ENCODE data around the gene PTGER1.
A peak's percentile ranks its signal among the peaks of the same experiment; 100 is the strongest.
"Not testable (repeated sequence)": the region's sequence is repeated elsewhere in the genome, so short reads cannot be mapped to it uniquely, and the experiment has no call there.

The PTGER1 gene, protein sequence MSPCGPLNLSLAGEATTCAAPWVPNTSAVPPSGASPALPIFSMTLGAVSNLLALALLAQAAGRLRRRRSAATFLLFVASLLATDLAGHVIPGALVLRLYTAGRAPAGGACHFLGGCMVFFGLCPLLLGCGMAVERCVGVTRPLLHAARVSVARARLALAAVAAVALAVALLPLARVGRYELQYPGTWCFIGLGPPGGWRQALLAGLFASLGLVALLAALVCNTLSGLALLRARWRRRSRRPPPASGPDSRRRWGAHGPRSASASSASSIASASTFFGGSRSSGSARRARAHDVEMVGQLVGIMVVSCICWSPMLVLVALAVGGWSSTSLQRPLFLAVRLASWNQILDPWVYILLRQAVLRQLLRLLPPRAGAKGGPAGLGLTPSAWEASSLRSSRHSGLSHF

DNA sequence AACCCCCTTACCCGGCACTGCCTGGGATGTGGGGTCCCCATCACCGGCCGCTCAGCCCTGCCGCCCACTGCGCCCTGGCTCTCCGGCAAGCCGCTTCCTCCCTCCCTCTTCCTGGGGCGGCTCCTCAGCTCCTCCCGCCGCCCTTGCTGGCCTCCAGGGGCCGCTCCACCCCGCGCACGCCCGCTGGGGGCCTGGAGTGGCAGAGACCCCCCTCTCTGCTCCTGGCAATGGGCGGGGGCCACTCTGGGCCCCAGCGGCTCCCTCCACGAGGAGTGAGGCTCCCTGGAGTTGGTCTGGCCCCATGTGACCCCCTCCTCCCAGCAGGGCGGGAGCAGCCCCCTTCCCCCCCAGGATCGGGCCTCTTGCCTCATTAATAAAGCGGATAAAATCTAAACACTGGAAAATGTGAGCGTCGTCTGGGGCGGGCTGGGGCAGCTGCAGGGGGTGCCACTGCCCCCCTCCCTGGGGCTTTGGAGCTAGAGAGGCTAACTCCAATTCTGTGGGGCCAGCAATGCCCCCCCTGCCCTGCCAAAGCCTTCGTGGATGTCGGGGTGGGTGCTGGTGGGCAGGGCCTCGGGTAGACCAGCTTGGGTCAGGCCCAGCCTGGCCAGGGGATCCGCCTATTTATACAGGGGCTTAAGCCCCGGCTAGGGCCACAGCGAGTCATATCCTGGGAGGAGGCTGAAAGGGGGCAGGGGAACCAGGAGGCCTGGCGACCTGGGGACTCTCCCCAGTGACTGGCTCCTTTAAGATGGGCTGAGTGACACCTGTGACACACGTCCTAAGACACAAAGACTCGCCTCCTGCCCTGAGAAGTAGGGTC, at the start of gene PTGER1:
PTGER1 (minus strand) TSS at position 104 of the 823 bp plus-strand sequence. CDS start 1,034 bp downstream, outside the sequence.
- peak in 1 of 6 experiments; percentile 23 for DNase-seq

DNA sequence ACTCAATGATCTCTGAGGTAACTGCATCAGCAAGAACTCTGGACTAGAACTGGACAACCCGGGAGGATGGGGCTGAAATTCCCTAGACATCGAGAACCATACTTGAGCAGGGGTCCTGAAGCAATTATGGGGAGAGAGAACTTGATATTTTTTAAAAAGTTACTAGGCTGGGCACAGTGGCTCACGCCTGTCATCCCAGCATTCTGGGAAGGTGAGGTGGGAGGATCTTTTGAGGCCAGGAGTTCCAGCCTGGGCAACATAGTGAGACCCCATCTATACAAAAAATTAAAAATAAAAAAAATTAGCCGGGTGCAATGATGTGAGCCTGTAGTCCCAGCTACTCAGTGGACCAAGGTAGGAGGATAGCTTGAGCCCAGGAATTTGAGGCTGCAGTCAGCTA, 45.4 kb upstream of the PTGER1 start:
- no peak for DNase-seq

DNA sequence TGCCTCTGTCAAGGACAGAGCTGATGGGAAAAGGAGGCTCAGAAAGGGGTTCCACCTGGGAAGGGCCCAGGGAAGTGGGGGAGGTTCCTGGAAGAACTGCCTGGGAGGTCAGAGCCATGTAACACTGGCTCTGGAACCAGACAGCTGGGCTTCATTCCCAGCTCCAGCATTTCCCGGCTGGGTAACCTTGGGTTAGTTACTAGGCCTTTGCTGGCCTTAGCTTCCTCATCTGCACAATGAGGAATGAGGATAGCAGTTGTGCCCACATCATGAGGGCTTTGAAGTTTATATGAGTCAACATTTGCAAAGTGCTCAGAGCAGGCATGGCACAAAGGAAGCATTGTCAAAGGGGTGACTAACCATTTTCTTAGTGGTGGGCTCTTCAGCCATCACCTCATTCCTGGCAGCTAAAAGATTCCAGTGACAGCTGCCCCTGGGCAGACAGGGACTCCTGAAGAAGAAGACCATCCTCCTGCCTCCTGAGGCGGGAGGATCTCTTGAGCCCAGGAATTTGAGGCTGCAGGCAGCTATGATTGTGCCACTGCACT, 44.8 kb upstream of the PTGER1 start:
- DNase-seq, result no peak

DNA sequence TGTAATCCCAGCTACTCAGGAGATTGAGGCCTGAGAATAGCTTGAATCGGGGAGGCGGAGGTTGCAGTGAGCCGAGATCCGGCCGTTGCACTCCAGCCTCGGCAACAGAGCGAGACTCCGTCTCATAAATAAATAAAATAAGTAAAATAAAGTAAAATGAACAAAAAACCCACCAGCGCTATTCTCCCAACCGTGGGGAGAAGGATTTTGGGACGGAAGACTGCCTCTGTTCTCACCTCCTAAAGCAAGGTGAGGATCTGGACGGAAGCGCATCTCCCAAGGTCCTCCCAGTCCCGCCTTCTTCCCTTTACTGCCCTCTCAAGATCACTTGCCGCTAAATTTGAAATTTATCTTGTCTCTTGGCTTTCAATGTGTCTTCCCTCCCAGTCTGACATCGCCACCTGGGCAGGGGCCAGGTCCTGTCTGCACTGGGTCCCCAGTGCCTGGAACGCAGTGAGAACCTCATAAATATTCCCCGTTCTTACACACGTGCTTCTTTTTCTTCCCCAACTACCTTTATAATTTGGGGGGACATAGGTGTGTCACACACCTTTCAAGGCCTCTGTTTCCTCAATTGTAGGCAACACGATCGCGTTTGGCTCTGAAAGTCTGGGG, 44.2 kb upstream of the PTGER1 start:
- DNase-seq, result no peak

DNA sequence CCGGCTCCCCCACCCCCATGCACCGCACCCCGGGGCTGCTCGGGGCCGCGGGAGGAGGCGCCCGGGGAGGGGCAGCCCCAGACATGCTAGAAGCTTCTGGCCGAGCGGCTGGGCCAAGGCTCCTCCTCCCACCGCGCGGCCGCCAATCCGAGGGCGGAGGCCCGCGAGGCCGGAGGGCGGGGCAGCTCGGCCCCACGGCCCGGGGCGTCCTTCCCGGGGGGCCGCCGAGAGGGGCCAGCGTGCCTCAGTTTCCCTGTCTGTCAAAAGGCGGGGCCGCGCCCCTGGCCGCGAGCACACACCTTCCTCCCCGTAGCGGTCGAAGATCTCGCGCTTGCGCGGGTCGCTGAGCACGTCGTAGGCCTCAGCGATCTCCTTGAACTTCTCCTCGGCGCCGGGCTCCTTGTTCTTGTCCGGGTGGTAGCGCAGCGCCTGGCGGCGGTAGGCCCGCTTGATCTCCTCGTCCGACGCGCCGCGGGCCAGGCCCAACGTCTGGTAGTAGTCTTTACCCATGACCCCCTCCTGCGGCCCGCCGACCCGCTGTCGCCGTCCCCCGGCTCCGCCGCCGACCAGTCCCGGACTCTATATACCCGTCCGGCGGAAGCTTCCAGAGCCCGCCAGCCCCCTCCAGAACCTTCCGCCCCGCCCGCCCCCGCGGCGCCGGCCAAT, 42.8 kb upstream of the PTGER1 start, which contains the start of gene DNAJB1:
DNAJB1 (minus strand) TSS at position 558 of the 666 bp plus-strand sequence; CDS start at position 510, 48 bp downstream.
- DNase-seq, result peak in 5 of 6 experiments; percentile 57 to 78 (median 70)

DNA sequence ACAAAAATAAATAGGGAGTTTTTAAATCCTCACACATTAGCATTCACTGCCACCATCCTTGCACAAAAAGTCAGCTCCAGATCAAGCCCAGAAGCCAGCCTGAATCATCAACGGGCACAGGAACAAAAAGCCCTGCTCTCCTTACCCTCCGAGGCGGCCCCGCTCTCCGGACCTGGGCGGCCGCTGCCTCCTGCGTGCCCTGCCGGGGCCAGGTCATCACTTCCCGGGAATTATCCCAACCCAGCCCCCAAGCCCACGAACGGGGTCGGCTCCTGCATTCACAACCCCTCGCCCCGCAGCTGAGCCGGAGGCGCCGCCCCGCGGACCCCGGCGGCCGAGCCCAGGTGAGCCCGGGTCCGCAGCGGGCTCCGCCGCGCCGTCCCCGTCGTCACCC, 42.3 kb upstream of the PTGER1 start:
- no peak for DNase-seq

DNA sequence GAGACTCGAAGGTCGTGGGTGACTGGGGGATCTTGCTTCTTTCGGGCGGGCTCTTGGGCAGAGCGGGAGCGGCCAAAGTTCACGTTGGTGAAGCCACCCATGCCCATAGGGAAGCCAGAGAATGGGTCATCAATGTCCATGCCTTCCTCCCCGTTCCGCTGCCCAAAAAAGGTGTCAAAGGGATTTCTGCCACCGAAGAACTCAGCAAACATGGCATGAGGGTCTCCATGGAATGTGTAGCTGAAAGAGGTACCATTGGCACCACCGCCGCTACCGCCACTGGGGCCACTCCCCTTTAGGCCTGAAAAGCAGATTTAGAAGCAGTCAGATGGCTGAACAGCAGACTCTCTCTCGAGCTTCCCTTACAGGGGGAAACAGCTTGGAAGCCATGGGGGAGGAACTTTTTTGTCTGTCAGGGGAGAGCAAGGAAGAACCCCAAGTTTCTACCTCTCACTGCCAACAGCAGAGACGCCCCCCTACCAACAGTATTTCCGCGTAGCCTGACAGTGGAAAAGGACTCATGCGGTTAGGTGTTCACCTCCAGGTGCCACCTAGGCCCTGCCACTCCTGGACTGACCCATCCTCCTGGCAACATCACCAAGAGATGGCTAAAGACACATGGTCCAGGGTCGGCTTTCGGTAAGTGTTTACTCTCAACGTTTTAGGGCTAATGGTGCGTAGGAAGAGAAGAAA, 41.7 kb upstream of the PTGER1 start:
- peak in 3 of 6 experiments; percentile 11 to 53 (median 42) for DNase-seq

DNA sequence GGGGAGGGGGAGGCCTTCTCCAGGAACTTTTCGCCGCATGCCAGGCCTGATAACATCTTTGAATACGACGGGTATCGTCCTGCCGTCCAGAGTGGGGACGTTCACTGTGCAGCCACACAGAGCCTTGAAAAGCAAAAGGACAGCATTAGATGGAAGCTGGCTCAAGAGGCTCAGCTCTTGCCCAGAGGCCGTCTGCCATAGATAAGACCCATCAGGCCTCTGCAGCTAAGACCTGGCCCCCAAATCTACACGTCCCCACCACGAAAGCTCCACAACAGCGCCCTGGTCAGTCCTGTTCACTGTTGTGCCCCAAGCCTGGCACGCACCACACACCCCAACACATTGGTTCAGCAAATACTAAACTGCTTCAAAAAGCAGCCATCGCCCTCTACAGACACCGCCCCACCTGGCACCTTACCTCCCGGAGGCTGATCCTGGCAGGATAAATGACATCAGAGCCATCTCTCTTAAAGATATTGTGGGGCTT, 40.9 kb upstream of the PTGER1 start:
- peak in 1 of 6 experiments; percentile 21 for DNase-seq

DNA sequence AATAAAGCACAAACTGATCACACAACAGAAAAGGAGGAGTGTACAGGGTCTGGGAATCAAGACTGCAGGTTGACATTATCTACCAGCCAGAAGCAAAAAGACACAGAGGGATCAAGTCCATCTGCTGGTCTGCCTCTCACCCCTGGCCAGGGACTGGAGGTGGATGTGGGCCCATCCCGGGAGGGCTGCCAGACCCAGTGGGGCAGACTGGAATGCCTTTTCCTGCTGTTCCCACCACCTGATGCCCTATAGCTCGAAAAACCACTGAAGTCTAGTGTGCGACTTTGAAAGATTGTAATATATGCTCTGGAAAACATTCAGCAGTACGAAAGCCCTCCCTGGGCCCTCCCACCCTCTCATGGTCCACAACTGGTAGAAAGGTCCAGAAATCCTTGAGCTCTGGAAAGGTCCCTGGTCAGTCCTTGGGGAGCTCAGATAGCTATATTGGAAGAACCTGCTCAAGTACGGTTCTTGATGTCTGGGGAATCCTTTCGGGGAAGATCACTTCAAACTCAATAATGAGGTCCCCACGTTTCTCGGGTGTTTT, 40.4 kb upstream of the PTGER1 start:
- peak in 1 of 6 experiments; percentile 40 for DNase-seq

DNA sequence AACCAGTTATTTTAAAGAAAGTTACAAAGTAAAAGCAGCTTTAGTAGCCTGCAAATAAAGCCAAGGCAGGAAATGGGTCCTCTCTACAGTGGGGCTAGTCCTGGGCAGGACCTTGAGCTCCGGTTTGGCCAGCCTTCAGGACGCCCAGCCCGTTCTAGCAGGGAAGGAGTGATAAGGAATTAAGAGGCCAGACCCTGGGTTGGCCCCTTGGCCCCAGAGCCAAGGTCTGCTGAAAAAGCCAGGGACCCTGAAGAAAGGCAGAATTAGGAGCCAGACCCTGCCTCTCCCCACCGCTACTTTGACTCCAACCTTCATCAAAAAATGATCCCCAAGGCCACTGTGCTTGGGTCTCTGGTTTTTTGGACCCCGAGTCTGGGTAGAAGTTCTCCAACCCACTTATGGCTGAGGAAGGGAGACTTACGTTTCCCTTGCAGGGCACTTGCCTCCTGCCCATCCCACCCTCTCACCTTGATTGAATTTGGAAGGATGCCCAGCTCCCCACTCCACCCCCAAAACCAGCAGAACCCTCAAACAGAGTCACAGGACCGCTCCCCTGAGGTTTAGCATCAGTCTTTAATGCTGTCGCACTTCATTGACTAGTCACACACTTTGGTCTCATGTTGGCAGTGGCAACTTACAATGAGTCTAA, 39.2 kb upstream of the PTGER1 start:
- DNase-seq, result peak in 2 of 6 experiments; percentile 32 to 42

DNA sequence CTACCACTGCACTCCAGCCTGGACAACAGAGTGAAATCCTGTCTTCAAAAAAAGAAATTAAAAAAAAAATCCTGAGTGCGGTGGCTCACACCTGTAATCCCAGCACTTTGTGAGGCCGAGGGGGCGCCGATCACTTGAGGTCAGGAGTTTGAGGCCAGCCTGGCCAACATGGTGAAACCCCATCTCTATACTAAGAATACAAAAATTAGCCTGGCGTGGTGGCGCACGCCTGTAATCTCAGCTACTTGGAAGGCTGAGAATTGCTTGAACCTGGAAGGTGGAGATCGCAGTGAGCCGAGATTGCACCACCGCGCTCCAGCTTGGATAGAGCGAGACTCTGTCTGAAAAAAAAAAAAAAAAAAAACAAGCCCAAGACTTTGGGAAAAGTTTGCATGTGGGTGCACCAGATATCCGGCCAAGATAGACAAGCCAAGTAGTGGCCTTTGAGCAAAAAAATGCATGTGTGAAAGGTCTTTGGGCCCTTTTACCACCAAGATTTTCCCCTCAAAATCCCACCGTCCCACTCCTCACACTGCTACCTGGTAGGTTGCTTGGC, 37.3 kb upstream of the PTGER1 start:
- peak in 2 of 6 experiments; percentile 32 to 39 for DNase-seq

DNA sequence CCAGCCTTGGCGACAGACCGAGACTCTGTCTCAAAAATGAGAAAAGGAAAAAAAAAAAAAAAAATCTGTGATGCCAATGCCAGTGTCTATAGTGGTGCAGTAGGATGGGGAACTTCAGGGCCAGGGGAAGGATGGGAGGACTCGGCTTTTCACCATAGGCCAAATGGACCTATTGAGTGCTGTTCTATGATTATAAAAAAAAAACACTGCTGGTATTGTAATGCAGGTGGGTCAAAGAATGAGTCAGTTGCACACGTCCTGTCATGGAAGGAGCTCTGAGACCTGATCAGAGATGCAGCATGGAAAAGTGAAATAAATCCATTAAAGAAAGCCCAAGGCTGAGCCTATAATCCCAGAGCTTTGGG, 36.1 kb upstream of the PTGER1 start:
- DNase-seq, result no peak

DNA sequence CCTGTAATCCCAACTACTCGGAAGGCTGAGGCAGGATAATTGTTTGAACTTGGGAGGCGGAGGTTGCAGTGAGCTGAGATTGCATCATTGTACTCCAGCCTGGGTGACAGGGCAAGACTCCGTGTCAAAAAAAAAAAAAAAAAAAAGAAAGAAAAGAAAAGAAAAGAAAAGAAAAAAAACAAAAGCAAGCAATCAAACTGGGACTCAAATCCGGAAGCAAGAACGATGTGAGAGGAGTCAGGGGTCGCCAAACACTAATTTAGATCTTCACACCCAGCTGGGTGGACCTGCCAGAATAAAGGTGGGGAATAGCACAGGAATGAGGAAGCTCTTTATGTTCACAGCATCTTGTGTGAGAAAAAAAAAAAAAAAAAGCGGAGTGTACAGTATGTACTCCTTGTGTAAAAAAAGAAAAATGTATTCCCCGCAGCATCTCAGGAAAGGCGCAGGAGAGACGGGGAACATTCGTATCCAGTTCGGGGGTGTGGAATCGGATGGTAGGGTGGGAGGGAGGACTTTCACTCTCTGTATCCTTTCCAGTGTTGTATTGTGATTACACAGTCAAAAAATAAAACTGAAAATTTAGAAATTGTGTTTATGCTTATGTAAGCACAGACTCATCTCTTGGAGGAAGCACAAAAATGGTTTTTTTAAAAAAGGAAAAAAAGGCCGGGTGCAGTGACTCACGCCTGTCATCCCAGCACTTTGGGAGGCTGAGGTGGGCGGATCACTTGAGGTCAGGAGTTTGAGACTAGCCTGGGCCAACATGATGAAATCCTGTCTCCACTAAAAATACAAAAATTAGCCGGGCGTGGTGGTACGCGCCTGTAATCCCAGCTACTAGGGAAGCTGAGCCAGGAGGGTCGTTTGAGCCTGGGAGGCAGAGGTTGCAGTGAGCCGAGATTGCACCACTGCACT, 35.4 kb upstream of the PTGER1 start:
- no peak for DNase-seq

DNA sequence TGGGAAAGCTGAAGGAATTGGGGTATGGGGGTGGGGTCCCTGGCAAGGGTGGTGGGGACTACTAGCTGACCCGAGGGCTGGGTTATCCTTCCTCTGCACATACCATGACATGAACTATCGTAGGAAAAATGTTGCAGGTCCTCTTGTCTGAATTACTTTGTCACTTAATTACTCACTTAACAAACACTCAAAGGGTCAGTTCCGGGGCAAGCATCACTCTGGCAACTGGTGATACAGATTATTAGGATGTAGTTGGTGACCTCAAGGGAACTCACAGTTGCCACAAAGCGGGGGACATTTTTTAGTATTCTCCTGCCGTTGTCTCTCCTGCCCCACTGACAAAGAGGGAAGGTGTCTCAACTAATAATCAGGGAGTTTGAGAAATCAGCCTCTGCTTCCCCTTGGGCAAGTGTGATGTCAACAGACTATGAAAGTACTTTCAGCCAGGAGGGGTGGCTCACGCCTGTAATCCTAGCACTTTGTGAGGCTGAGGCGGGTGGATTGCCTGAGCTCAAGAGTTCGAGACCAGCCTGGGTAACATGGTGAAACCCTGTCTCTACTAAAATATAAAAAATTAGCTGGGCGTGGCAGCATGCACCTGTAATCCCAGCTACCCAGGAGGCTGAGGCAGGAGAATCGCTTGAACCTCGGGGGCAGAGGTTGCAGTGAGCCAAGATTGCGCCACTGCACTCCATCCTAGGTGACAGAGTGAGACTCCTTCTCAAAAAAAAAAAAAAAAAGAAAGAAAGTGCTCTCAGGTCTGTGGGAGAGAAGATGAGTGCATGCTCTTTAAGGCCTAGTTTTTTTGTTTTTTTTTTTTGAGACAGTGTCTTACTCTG, 32.8 kb upstream of the PTGER1 start:
- peak in 1 of 6 experiments; percentile 23 for DNase-seq

DNA sequence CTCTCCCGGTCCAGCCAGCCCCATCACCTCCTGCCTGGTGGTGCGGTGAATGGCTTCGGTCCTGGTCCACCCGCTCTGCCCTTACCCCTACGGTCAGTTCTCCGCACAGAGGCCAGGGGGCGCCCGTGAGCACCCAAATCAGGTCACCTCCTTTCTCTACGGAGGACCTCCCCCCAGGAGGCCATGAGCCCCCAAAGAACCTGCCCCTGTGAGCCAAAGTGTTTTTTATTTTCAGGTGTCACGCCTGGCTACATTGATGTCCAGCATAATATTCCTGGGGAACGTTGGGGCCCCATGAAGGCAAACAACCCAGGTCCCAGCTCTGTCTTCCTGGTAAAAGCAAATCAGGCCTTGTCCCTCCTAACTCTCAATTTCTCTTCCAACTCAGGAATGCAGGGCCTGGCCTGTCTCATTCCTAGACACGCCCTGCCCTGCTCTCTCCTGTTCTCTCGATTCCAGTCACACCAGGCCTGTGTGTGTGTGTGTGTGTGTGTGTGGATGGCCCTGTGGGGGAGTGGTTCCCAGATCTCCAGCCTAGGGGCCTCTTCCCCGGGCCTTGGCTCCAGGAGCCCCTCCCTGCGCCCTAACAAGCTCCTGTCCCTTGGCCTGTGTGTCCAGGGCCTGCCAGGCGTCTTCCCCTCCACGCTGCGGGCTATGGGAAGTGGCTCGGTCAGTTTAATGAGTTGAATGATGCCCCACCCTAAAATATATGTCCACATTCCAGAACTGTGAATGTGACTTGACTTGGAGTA, 30.5 kb upstream of the PTGER1 start:
- DNase-seq, result peak; percentile 50 to 82 (median 62)

DNA sequence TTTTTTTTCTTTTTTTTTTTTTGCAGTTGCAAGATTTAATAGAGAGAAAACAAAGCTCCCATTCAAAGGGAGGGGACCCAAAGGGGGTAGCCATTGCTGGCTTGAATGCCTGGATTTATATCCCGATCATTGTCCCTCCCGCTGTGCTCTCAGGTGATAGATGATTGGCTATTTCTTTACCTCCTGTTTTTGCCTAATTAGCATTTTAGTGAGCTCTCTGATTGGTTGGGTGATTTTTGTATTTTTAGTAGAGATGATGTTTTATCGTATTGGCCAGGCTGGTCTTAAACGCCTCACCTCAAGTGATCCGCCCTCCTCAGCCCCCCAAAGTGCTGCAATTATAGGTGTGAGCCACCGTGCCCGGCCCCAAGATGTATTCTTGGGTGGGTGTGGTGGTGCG, 29.4 kb upstream of the PTGER1 start:
- not testable (repeated sequence) for DNase-seq

DNA sequence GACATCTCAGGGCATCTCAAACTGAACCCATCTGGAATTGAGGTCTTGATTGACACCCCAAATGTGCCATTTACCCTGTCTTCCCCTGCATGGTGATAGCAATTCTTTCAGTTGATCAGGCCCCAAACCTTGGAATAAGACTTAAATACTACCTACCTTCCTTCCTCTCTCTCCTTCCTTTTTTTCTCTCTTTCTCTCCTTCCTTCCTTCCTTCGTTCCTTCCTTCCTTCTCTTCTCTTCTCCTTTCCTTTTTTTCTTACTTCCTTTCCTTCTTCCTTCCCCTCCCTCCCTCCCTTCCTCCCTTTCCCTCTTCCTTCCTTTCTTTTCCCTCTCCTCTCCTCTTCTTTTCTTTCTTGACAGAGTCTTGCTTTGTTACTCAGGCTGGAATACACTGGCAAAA, 28.1 kb upstream of the PTGER1 start:
- no peak for DNase-seq

Measured in stimulated activated naive CD4-positive, alpha-beta T cell (primary cell).